HG03432 (cell line): Measurements from ENCODE around the gene PSRC1.
A peak's percentile ranks its signal among the peaks of the same experiment; 100 is the strongest.
"Not testable (repeated sequence)": the region's sequence is repeated elsewhere in the genome, so short reads cannot be mapped to it uniquely, and the experiment has no call there.

Experiments used
- ATAC-seq: cut with Tn5 transposase; IDR thresholded peaks from one replicate; pipeline ENCODE4 v1.9.1; 2021; ENCODE audit warnings: mild to moderate bottlenecking, moderate library complexity; ENCODE audit not compliant: unreplicated experiment

PSRC1 gene

DNA sequence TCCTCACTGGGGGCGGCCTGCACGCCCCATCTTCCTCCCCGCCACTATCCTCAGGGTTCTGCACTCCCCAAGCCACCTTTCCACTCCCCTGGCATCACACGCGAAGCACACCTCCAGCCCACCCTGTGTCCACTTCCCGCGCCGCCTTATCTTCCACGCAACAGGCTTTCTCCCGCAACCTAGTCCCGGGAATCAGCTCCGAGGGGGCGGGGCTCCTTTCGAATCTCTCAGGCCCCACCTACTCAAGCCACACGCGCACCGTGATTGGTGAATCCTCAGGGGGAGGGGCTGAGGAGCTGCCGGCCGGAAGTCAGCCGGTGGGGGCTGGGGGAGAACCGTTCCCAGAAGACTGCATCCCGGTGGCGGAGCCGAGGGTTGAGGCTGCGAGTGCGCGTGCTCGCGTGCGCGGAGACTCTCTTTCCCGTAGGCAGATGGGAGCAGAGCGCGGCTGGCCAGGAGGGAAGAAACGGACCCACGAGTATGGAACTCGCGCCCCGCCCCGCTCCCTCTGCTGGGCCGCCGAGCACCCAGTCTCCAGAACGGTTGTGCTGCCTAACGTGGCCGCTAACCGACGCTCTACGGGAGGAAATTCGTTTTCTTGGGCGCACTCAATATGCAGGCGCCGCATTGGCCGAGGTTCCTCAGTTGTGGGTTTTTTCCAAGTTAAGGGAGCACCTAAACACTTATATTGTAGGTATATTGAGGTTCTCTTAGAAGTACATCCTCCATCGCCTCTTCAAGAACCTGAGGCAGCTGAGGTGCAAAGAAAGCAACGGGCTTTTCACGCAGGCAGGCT lies at the start of gene PSRC1:
Gene PSRC1 (minus strand): TSS at position 194 of the 796 bp plus-strand sequence.
- peak; percentile 98 for ATAC-seq

DNA sequence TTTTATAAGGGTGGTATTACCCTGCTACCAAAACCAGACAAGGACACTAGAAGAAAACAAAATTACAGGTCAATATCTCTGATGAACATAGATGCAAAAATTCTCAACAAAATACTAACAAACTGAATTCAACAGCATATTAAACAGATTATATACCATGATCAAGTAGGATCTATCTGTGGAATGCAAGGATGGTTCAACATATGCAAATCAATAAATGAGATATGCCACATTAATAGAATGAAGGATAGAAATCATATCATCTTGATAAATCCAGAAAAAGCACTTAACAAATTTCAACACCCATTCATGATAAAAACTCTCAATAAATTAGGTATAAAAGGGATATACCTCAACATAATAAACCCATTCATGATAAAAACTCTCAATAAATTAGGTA lies 48.2 kb upstream of the PSRC1 start:
- no peak for ATAC-seq

DNA sequence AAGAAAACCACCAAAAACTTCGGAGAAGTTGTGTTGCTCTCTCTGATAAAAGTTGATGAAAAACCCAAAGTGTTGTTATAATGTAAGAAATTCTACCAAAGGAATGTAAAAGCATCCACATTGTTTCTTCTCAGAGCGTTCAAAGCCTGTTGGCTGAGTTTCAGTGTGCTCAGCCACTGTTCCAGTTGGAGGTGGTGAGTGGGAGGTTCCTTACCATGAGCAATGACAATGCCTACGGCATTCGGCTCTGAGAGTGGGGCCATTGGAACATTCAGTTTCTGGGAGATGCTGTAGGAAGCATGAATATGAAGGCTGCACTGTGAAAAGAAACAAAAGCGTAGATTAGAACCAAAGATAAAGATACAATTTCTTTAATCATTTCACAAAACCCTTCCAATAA lies 44.3 kb upstream of the PSRC1 start:
- ATAC-seq: no peak

DNA sequence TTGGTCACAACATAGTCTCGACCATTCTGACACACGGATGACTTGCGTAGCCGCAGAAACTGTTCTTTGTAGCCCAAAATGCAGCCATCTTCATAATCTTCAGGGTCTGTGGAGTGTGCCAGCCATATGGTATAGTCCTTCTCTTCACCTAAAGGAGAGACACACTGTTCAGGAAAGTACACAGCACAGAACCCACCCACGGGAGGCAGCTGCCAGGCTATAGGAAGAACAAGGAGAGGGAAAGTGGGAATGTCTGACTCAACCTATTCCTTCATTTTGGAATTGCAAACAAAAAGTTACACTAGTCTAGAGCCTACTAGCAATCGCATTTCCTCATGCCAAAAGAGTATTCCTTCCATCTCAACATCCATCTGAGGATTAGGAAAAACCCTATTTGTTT lies 40.0 kb upstream of the PSRC1 start:
- no peak for ATAC-seq

DNA sequence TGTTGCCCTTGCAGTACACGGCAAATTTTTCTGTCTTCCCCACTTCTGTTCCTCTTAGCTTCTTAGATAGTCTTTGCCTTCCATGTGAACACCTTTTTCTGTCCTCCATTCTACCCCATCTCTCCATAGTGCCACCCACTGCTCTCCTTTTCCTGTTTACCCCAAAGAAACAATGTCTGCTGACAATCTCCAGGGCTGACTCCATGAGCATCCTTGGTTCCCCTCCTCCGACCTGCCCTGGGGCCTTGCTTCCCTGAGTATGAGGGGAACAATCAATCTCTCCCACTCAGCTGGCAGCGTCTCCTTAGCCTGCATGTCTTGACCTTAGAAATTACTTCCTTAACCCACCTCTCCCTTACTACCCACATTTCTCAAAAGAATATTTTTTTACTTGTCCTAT lies 36.2 kb upstream of the PSRC1 start:
- ATAC-seq: no peak

DNA sequence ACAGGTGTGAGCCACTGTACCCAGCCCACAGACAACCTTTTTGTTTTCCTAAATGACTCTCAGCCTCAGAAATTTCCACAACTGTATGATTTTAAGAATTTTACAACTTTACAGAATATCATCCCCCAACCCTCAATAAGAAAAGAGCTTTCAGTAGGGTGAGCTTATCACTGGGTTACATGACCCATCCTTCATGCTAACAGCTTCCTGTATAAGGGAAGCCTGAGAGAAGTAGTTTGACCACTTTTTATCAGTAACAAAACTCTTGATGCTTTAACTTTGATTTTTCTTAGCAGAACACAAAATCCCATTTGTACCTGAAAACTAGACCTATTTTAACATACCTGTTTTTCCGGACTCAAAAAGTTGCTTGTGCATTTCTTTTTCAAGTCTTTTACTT lies 33.6 kb upstream of the PSRC1 start:
- ATAC-seq: no peak

DNA sequence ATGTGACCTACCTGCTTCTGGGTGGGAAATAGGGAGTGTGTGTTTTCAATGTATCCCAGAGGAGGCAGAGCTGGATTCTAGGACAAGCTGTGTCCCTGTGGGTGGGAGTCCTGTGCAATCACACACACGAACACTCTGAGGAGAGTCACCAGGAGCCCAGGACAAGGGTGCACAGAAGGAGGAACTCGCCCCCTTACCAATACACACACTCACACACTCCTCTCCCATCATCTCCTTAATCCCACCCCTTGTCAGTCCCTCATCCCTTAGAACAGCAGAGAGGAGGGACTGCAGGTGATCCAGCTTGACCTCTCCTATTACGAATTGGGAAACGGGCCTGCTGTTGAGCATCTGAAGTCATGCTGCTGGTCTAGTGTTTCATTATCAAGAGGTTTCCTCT lies 32.3 kb upstream of the PSRC1 start:
- ATAC-seq: no peak

DNA sequence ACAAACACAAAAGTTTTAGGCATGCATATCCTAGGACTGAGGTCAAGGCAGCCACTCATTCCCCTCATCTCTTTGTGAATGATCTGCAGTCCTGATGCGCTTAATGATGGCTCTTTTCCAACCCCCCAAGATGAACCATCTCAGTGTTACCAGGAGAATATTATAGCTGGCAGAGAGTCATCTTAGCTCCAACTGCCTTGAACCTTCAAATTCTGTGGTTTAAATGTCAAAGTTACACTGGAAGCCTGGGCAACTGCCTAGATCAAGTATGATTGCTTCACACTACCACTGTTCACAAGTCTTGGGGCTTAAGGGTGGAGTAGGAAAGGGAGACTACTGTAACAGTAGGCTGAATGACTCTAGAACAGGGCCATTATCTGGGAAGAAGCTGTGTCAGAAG lies 31.9 kb upstream of the PSRC1 start:
- ATAC-seq: no peak

DNA sequence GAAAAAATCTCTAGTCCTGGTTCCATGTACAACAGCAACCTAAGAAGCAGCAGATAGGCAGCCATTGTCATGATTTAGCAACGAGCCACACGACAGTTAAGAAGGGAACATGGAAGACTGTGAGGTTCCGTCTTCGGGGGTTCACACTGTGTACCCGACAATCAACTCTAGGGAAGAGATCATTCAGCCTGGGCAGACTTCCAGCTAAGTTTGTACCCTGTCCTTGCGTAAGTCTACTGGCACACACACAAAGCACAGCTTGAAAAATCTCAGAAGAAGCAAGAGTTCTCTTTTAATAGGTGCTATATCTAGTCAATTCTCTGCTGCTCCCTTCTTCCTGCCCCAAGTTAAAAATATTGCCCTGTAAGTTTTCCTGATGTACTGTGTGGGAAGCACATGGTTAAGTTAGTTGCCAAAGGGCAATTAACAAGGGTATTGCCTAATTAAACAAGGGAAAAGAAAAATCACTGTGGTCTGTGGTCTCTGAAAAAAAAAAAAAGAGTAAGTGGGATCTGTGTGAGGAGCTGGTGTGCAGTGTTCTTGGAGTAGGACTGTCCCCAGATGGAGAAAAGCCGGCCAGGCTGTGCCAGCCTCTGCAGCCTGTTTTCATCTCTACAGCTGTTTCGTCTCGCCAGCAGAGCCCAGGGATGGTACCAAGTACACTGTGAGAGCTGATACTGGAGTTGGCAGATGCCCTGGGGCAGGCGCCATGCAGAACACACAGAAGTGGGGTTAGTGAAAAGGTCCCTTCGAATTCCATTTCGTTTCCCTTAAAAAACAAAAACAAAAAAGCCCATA lies 30.2 kb upstream of the PSRC1 start:
- ATAC-seq: no peak

DNA sequence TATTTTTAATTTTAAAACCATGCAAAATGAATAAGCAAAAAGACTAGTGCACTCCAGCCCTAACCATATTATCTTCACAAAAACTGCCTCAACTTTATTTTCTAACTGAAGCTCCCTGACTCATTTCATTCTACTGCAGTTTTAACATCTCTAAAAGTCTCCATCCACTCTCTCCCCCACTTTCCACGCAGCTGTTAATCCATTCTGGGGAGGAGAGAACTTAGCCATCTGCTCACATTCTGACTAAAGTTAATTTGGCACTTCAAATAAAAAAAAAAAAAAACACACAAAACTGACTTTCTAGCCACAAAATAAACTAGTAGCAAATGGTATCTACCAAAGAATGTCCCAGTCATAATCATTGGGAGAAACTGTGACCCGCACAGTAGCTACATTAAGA lies 29.3 kb upstream of the PSRC1 start:
- no peak for ATAC-seq

DNA sequence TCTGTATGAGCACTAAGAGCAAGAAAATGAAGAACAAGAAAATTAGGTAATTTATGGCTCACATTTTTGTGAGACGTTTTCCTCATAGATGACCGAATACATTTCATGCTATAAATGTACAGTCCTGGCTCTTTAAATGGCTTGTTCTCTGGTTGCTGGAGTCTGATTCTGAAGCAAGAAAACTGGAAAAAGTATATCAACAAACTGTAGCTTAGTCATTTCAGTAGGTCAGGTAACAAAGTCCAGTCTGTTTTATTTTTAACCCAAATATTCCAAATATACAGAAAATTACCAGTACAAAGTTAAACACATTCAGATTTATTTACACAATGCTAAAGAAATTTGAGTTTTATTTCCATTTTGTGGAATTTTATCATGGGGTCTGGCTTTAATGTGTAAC lies 26.4 kb upstream of the PSRC1 start:
- ATAC-seq: no peak

DNA sequence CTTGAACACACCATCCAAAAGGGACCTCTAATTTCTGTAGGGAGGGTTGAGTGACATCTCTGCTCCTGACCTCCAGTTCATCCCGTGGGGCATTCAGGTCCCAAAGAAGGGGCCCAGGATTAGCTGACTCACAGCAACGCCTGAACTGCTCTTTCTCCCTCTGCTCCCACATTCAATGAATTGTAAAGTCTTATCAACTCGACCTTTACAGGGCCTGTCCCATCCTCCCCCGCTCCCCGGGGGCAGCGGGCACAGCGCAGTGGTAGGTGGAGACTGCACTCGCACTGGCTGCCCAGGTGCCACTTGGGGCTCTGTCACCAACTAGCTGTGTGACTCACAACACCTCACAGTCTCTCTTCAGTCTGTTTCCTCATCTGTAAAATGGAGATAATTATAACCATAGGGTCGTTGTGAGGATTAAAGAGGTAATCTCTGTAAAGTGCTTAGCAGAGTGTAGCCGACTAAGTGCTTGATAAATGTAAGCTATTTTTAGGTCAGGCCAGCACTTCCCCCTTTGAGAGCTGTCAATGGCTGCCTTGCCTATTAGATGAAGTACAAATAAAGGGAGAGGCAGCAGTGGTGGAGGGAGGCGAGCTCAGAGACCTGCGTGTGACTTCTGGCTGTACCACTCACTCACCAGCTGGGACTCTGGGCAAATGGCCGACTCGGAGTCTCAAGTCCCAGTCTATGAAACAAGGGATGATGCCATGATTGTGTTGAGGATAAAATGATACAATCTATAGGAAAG lies 24.5 kb upstream of the PSRC1 start:
- ATAC-seq: no peak

DNA sequence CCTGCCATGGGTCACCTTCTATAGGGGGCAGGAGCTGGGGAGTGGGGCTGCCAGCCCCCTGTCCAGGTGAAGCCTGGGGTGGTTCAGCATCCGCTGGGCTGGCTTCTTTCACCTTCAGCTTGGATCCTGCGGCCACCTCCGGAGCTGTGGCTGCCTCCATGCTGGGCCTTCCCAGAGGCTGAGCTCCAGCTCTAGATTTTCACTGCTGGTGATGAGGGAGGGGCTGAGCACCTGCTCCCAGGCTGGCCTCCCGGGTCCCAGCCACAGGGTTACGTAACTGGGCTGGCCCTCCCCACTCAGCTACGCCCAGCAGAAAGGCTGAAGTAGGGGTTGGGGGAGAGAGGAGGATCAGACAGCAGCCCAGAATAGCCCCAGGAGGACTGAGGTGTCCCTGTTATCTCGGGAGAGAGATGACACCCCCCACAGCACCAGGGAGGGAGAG lies 23.9 kb upstream of the PSRC1 start, which contains the start of gene MYBPHL:
Gene MYBPHL (minus strand): TSS at position 180 of the 442 bp plus-strand sequence. CDS start 20 bp downstream, at position 160.
- no peak for ATAC-seq

DNA sequence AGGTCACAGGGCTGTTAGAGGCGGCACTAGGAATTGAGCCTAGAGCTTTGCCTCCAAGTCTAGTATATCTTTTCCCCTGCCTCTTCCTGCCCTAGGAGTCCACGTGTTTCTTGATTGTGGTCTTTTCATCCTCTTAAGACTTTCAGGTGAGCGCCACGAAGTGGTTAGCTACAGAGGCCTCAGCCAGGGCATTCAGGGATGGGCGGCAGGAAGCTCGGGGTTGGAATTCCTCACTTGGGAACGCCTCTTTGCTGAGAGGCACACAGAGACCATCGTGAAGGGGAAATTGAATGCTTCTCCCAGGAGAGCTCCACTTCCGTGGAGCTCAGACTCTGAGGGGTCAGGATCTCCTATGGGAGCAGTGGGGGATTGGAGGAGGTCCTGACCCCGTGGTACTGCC lies 23.0 kb upstream of the PSRC1 start:
- ATAC-seq: not testable (repeated sequence)

DNA sequence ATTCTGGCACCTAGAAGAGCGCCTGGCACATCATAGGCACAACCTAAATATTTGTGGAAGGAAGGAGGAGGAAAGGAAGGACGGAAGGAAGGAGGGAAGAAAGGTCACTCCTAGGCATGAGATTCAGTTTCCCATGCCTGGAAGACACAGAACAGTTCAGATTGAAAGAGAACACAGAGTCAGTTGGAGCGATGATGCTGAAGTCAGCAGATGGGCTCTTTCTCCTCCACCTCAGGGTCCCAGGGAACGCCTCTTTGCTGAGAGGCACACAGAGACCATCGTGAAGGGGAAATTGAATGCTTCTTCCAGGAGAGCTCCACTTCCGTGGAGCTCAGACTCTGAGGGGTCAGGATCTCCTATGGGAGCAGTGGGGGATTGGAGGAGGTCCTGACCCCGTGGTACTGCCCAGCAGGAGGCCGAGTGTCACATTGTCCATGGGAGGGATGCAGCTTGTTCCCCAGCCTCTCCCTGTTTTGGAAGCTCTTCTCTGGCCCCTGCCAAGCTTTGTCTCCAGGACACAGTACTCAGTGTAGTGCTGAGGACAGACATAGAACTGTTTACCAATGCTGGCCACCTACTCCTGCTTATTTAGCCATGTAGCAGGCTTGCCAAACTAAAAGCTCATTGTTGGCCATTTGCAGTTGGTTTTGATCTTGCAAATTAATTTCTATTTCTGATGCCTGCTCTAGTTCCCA lies 21.4 kb upstream of the PSRC1 start:
- ATAC-seq: no peak

DNA sequence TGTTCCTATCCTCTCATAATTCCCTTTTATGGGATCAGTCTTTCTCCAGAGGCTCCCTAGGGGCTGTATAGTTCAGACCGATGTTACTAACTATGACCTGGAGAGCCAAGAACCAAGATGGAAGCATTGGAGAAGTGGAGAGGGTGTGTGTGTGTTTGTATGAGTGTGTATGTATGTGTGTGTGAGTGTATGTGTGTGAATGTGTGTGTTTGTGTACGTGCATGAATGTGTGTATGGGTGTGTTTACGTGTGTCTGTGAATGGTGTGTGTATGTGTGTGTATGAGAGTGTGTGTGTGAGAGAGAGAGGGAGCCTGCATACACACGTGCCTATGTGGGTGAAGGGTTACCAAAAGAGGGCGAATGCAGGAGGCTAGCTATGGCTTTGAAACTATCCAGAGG lies 18.9 kb upstream of the PSRC1 start:
- no peak for ATAC-seq

DNA sequence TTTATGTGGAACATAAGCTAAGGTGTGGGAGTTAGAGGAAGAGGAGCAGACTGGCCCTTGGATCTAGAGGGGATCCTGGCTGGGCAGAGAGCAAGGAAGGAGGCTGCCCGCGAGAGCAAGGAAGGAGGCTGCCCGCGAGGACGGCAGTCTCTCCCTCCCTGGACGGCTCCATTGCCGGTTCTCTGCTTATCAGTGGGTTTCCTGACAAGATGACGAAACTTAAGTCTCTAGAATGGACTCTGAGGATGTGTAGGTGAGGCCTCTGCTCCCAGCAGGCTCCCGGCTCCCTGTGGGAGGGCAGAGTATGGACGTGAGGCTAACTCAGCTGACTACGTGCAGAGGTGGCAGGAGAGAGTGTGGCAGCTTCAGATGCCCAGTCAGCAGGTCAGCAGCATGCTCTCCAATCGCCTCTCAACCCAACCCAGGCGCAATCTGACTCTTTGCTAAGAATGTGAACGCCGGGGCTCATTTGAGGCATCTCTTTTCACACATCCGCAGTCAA lies 17.8 kb upstream of the PSRC1 start:
- ATAC-seq: no peak

DNA sequence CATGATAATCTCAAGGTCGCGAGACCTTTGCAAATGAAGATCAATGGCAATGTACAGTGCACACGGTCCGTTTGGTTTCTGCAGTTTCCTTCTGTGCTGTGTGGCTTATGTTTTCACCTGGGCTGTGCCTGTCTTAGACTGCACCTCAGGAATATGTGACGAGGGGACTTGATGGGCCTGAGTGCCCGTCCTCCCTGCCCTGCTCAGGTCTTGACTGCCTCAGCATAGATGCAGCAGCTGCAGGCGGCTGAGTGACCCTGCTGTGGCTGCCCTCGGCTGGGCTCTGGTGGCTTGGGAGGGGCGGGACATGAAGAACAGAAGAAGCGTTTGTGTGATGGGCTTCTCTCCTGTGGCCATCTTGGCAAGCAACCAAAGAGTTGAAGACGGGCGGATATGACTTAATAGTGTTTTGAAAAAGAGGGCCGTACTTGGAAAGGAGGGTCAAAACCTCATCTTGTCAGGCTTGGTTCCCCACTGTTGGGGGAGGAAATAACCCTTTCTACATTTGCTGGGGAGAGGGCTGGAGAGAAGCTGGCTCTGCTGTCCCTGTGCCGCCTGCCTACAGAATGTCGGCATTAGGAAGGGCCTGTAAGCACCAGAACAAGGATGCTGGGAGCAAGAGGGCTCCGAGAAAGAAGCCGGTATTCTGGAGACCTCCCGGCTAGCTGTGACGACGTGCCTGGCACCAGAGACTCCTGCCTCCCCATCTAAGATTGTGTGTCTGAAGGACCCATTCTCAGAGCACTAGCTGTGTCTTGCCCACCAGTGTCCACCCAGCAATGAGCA lies 16.8 kb upstream of the PSRC1 start:
- ATAC-seq: no peak

DNA sequence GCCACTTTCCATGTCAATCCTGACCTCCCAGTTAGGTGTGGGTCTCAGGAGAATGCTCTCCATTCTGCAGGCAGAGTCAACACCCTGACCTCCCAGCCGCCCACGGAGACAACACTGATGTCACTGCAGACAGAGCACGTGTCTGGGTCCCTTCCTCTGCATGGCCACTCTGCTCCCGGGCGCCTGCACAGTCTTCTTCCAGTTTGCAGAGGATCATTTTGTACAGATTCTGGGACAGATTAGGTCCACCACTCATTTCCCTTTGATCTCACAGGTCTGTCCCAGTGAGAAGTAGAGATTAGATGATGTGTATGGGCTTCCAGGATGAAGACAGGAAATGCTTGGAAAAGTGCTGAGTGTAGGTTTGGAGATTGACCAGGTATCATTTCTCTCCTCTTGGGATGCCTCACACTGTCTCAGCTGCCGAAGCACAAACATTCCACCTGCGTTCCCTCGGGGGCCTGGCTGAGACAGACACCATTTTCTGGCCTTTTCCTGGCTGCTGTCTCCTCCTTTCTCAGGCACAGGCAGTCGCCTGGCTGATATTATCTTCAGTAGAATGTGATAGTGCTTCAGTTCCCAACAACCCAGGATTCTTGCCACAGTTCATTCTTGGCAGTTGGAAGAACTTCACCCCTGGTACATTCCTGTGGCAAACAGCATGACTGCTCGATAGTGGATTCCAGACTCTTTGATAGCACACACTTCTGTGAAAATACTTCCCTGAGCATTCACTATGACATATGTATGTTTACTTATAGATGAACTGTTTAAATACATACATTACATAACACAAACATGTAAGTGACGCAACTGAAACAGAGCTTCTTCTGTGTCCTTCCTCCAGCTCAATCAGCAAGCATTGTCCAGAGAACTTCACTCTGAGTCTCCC lies 16.0 kb upstream of the PSRC1 start:
- ATAC-seq: no peak
